HG03571 (cell line): Measurements from ENCODE around the gene ZFAND2A.
"Not testable (repeated sequence)": the region's sequence is repeated elsewhere in the genome, so short reads cannot be mapped to it uniquely, and the experiment has no call there.

Experiments
- ATAC-seq: cut with Tn5 transposase; IDR thresholded peaks from one replicate; pipeline ENCODE4 v1.9.1; 2021; ENCODE audit not compliant: unreplicated experiment

Gene ZFAND2A

GRCh38 chr7:1175967-1176851 is 16.2 kb upstream of the ZFAND2A start:
- peak; percentile 62 for ATAC-seq

GRCh38 chr7:1175597-1175966 is 15.6 kb upstream of the ZFAND2A start:
- ATAC-seq, result no peak

DNA sequence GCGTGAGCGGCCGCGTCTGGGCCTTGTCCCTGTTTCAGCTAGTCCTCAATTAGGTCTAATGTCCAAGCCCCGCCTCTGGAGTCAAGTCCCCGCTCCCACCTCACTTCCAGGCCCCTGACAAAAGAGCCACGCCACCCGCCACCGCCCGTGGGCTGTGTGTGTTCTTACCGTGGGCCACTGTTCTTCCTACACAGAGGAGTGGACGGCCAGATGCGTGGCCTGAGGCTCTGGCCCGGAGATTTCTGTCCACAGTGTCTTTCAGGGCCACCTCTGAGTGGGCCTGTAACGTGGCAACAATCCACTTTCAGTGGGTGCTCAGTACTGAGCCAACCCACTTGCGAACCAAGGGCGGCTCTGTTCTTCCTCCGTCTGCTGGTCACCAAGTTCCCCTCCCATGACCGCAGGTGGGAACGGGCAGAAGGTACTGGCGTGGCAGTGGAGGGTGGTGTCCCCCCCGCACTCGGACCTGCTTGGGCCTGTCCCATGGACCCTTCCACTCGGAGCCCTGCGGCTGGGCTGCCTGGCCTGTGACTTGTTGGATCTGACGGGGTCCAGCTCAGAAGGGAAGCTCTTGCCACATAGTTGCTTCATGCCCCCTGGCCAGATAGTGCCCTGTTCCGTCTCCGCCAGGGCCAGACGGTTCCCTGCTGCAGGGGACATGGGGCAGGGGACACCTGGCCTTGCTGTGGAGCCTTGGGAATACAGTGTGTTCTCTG is 15.0 kb upstream of the ZFAND2A start:
- ATAC-seq, result no peak

- ATAC-seq, result no peak
Measured at GRCh38 chr7:1174002-1174401, 14.0 kb upstream of the ZFAND2A start.

DNA sequence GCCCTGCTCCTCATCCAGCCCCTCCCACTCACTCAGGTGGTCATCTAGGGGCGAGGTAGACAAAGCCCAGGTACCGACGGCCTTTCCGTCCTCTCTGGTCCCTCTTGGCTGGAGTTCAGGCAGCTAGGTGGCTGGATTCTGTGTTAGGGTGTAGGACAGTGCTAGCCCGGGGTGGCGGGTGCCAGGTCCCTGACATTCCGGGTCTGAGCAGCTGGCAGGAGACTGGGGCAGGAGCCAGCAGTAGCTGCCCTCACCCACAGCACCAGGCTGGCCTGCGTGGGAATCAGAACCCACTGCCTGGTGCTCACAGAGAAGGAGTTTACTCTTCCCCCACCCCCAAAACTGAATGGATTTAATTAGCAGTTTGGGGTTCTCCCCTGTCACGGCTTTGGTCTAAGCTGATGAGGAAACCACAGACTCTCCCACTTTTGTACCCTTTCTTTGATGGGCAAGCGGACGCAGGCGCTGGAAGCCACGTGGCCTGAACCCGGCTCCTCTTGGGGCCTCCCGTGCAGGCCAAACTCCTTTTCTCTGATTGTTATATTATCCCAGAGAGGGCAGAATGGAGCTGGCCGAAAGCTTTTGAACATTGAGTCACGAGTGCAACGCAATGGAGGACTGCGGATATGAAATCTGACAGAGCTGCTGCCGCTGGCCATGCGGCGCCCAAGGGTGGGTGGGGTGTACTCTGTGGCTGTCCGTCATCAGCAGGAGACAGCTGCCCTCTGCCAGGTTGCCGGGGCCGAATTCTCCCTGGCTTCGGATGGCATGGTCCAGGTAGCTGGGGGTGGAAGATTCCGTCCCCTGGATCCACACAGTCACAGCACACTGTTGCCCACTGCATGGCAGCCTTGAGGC is 12.9 kb upstream of the ZFAND2A start:
- ATAC-seq, result no peak

- not testable (repeated sequence) for ATAC-seq
Measured at GRCh38 chr7:1171516-1171915, 11.5 kb upstream of the ZFAND2A start.

- ATAC-seq, result no peak
Measured at GRCh38 chr7:1170741-1171501, 10.9 kb upstream of the ZFAND2A start.

- ATAC-seq, result peak; percentile 74
Measured at GRCh38 chr7:1169409-1170368, 9.7 kb upstream of the ZFAND2A start.

- ATAC-seq, result no peak
Measured at GRCh38 chr7:1168422-1168821, 8.4 kb upstream of the ZFAND2A start.

- ATAC-seq, result no peak
Measured at GRCh38 chr7:1164436-1164835, 4.4 kb upstream of the ZFAND2A start.

- ATAC-seq, result no peak
Measured at GRCh38 chr7:1163121-1163520, 3.1 kb upstream of the ZFAND2A start.

GRCh38 chr7:1160670-1161021 is 650 bp upstream of the ZFAND2A start:
- ATAC-seq, result no peak

GRCh38 chr7:1159231-1159630 is 765 bp downstream of the ZFAND2A start:
- ATAC-seq, result not testable (repeated sequence)

DNA sequence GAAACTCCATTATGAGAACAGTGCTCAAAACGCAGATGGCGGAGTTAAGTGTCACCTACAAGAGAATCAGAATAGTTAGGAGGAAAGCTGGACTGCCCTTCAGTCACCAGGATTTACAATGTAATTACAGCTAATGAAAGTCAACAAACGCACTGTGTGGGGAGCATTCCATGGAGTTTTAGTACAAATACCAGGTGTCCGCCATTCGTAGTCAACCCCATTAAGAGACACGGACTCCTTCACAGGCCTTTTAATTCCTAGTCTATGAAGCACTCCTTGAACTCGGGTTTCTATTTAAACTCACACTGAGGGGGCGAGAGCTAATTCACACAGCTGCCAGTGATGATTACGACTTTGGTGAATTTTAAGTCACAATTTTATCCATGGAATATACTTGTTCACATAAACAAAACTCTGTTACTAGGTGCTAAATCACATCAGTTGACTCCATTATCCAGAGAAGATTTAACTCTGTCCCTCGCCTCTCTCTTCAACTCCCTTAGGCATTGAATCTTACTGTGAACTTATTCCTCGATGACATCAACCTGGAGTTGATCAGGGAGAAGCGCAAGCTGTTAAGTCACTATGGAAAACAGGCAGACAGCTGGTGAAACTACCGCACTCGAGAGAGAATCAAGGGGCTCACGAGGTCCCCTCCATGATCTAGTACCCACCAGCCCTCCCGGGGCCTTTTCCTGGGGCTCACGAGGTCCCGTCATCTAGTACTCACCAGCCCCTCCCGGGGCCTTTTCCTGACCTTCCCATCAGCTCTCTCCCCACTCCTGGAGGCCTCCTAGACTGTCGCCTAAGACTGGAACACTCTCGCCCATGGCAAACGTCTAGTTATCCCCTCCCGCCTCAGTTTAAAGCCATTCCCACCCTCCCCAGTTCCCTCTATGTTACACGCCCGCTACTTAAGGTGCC is 1.5 kb downstream of the ZFAND2A start:
- no peak for ATAC-seq

DNA sequence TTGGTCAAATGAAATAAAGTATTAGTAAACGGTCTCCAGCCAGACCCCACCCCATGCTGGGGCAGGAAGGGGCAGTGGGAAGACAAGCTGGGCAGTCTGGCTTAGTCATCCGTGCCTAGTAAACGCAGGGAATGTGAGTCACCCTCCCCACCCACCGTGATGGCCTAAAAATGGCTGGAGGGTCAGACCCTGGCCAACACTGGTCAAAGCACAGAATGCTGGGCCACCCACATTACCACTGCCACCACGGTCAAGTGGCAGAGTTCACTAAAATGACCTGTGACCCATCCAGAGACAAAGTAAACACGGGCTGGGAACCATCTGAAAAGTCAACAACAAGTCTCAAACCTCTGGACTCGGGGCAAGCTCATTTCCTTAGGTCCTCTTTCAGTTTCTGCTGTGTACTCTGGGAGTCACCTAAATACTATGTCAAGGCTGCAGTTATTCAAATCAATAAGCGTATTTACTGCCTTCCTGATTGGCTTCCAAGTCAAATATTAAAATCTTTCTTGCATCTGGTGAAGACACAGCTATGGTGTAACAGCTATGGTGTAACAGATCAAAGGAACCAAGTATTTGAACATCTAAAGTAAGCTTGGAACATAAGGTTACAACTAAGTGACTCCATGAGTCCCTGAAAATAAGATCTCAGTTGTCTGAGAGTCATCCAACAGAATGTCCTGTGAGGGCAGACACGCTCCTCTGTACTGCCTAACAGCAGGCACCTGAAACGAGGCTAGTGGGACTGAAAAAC is 3.0 kb downstream of the ZFAND2A start:
- no peak for ATAC-seq

DNA sequence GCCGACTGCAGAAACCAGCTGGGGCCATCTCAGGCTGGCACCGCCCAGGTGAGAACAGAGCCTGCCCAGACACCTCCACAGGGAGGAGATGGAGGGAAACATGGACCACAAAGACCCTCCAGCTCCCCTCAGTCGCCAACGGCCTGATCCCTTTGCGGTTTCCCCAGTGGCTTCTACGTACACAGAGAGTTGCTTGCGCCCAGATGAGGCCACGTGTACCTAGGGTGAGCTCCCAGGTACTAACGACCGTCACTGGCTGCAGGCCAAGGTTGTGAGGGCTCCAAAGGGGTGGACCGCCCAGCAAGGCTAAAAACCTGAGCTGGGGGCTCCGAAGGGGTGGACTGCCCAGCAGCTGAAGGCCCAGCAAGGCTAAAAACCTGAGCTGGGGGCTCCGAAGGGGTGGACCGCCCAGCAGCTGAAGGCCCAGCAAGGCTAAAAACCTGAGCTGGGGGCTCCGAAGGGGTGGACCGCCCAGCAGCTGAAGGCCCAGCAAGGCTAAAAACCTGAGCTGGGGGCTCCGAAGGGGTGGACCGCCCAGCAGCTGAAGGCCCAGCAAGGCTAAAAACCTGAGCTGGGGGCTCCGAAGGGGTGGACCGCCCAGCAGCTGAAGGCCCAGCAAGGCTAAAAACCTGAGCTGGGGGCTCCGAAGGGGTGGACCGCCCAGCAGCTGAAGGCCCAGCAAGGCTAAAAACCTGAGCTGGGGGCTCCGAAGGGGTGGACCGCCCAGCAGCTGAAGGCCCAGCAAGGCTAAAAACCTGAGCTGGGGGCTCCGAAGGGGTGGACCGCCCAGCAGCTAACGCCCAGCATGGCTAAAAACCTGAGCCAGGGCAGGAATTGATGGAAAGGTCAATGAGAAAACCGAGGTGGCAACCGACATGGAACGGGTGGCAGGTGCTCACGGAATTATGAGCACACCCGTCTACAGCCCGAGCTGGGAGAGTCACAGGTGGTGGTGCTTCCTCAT is 3.9 kb downstream of the ZFAND2A start:
- ATAC-seq, result not testable (repeated sequence)
